ENCODE results near the gene SPRY2. TPM values are rescaled to one million over a fixed set of nuclear protein-coding genes. Genes with fewer than 3 reads are reported as not detected.

The SPRY2 gene
- total RNA-seq, 1 donor from 2014 or later, result 21.8 TPM

GRCh38 chr13:80313668-80314256 is 27.2 kb downstream of the SPRY2 start:
- no peak for DNase-seq (ENCODE audit: low spot score)

- no peak for DNase-seq (ENCODE audit: low spot score)
Observed at GRCh38 chr13:80312967-80313366, 28.0 kb downstream of the SPRY2 start.

GRCh38 chr13:80312012-80312704 is 28.8 kb downstream of the SPRY2 start:
- DNase-seq (ENCODE audit: low spot score), result no peak

GRCh38 chr13:80309926-80310325 is 31.0 kb downstream of the SPRY2 start:
- no peak for DNase-seq (ENCODE audit: low spot score)

- no peak for DNase-seq (ENCODE audit: low spot score)
Observed at GRCh38 chr13:80307401-80307987, 33.4 kb downstream of the SPRY2 start.

- no peak for DNase-seq (ENCODE audit: low spot score)
Observed at GRCh38 chr13:80306337-80306972, 34.5 kb downstream of the SPRY2 start.

GRCh38 chr13:80305737-80306136 is 35.2 kb downstream of the SPRY2 start:
- no peak for DNase-seq (ENCODE audit: low spot score)

GRCh38 chr13:80303225-80303811 is 37.6 kb downstream of the SPRY2 start:
- no peak for DNase-seq (ENCODE audit: low spot score)

GRCh38 chr13:80299046-80299445 is 41.9 kb downstream of the SPRY2 start:
- DNase-seq (ENCODE audit: low spot score), result no peak

GRCh38 chr13:80297503-80297902 is 43.4 kb downstream of the SPRY2 start:
- DNase-seq (ENCODE audit: low spot score), result no peak

GRCh38 chr13:80297094-80297493 is 43.8 kb downstream of the SPRY2 start:
- no peak for DNase-seq (ENCODE audit: low spot score)

GRCh38 chr13:80296638-80297037 is 44.3 kb downstream of the SPRY2 start:
- no peak for DNase-seq (ENCODE audit: low spot score)

GRCh38 chr13:80290591-80290990 is 50.3 kb downstream of the SPRY2 start:
- DNase-seq (ENCODE audit: low spot score), result no peak

All from mucosa of gallbladder (tissue), 1 donor.